Keratinocyte (primary cell): ENCODE results near the gene KLHL6.

Source experiments
- CTCF ChIP-seq, 3 experiments: IDR thresholded peaks in 1 of 3; conservative IDR thresholded peaks in 1 of 3; optimal IDR thresholded peaks in 1 of 3; 2 replicates in 2 of 3; 3 replicates in 1 of 3; pipeline versions ENCODE3 to v1.5.1; 2011; ENCODE audit warnings: low read length in 3 of 3, mild to moderate bottlenecking in 3 of 3, moderate library complexity in 2 of 3, control low read depth in 1 of 3, inconsistent platforms in 1 of 3; ENCODE audit not compliant: insufficient read depth in 2 of 3; ENCODE audit errors: extremely low read depth in 1 of 3
- EZH2 ChIP-seq: IDR thresholded peaks from one replicate; pipeline ENCODE4 v1.6.1; 2012; ENCODE audit warnings: inconsistent platforms, mild to moderate bottlenecking, low read length, moderate library complexity

- TF ChIP-seq CTCF (optimal IDR thresholded peaks at IDR 0.05 in 1 of 3, IDR thresholded peaks at IDR 0.05 in 1 of 3, conservative IDR thresholded peaks at IDR 0.05 in 1 of 3; ENCODE audit: extremely low read depth in 1 of 3, insufficient read depth in 2 of 3, low read length in 3 of 3) (no peak), EZH2 (no peak)
Measured at GRCh38 chr3:183545708-183546107, 9.8 kb downstream of the KLHL6 start.
